ENCODE data around the gene USP34. TPM values are rescaled to one million over a fixed set of nuclear protein-coding genes. Genes with fewer than 3 reads are reported as not detected.

The USP34 gene
- total and polyA plus RNA-seq, 2 experiments from 2014 or later = 81.8 to 157 TPM

DNA sequence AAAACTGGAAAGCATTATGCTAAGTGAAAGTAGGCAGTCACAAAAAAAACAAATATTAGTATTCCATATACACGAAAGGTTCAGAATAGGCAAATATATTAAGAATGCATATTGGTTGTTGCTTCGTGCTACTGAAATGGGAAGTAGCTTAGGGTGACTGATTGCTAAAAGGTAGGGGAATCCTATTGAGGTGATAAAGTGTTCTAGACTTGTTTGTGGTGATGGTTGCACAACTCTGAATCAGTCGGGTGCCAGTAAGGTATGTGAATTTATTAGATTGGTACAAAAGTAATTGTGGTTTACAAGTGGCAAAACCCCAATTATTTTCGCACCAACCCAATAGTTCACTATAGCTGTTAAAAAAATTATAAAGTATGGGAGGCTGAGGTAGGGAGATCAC lies 20.7 kb downstream of the USP34 start:
- Histone ChIP-seq H3K36me3 (ENCODE audit: insufficient read depth) (no peaks in the 10 kb centered on the region), H3K4me2 (no peak overlapping the region), H4K20me1 (replicated peaks; ENCODE audit: insufficient read depth) (peaks cover 62% of the 10 kb centered on the region), H3K27me3 (ENCODE audit: insufficient read depth) (no peaks in the 10 kb centered on the region), H3K27ac (ENCODE audit: low read depth) (no peak overlapping the region), H3K4me1 (ENCODE audit: insufficient read depth) (no peaks in the 10 kb centered on the region; the same call in 1 of the 2 replicates), H3F3A (replicated peaks; ENCODE audit: low read depth) (0 out of 2 replicates have a peak, but pooled peaks cover 2% of the 10 kb centered on the region), H3K79me2 (replicated peaks; ENCODE audit: insufficient read depth) (peaks cover 100% of the 10 kb centered on the region), H2AFZ (no peak overlapping the region), H3K4me3 (no peak overlapping the region), H3K9me2 (ENCODE audit: insufficient read depth) (no peaks in the 10 kb centered on the region)
- H3K27me3 Mint-ChIP-seq (ENCODE audit: insufficient read depth, low read depth, poor library complexity) = peaks cover 2% of the 10 kb centered on the region
- TF ChIP-seq EZH2phosphoT487 (IDR thresholded peaks at IDR 0.05; ENCODE audit: unreplicated experiment) (no peak), POLR2AphosphoS5 (IDR thresholded peaks at IDR 0.05; ENCODE audit: low read depth) (no peak), NANOG (IDR thresholded peaks at IDR 0.05; ENCODE audit: borderline replicate concordance) (no peak)
- TF ChIP-seq, protein P1, sequence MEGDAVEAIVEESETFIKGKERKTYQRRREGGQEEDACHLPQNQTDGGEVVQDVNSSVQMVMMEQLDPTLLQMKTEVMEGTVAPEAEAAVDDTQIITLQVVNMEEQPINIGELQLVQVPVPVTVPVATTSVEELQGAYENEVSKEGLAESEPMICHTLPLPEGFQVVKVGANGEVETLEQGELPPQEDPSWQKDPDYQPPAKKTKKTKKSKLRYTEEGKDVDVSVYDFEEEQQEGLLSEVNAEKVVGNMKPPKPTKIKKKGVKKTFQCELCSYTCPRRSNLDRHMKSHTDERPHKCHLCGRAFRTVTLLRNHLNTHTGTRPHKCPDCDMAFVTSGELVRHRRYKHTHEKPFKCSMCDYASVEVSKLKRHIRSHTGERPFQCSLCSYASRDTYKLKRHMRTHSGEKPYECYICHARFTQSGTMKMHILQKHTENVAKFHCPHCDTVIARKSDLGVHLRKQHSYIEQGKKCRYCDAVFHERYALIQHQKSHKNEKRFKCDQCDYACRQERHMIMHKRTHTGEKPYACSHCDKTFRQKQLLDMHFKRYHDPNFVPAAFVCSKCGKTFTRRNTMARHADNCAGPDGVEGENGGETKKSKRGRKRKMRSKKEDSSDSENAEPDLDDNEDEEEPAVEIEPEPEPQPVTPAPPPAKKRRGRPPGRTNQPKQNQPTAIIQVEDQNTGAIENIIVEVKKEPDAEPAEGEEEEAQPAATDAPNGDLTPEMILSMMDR (conservative IDR thresholded peaks at IDR 0.05; ENCODE audit: low read depth in 2 of 2) = no peak
- DNase-seq (ENCODE audit: low spot score) (no peak), ATAC-seq (no peak)
- no peak overlapping the region for H3K27ac Mint-ChIP-seq
- no peaks in the 10 kb centered on the region for H3K9me3 Mint-ChIP-seq
- no peak overlapping the region for H3K4me3 Mint-ChIP-seq
- H3K36me3 Mint-ChIP-seq (ENCODE audit: low read depth) = peaks cover 19% of the 10 kb centered on the region; the same call in 2 of the 3 replicates
- H3K4me1 Mint-ChIP-seq = no peaks in the 10 kb centered on the region

DNA sequence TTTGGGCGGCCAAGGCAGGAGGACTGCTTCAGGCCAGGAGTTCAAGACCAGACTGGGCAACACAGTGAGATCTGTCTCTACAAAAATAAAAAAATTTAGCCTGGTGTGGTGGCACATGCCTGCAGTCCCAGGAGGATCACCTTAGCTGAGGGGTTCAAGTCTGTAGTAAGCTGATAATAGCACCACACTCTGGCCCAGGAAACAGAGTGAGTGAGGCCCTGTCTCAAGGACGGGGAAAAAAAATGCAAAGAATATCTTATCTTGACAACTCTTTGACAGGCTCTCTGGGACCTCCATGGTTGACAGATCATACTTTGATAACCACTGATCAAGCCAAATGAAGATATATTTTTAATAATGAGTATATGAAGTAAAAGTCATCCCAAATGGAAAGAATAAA lies 22.7 kb downstream of the USP34 start:
- no peak for ATAC-seq
- H3K9me2 ChIP-seq (ENCODE audit: insufficient read depth) = no peaks in the 10 kb centered on the region
- peaks cover 23% of the 10 kb centered on the region; the same call in 2 of the 3 replicates for H3K36me3 Mint-ChIP-seq (ENCODE audit: low read depth)
- peaks cover 2% of the 10 kb centered on the region; the same call in 1 of the 3 replicates for H3K9me3 Mint-ChIP-seq
- H2AFZ ChIP-seq = no peak overlapping the region
- no peak for DNase-seq (ENCODE audit: low spot score)
- H3K27ac Mint-ChIP-seq = no peak overlapping the region
- no peak overlapping the region for H3K4me3 ChIP-seq
- H3K4me1 ChIP-seq (ENCODE audit: insufficient read depth) = no peaks in the 10 kb centered on the region
- peaks cover 100% of the 10 kb centered on the region for H3K79me2 ChIP-seq (replicated peaks; ENCODE audit: insufficient read depth)
- H3K27me3 ChIP-seq (ENCODE audit: insufficient read depth) = no peaks in the 10 kb centered on the region
- H4K20me1 ChIP-seq (replicated peaks; ENCODE audit: insufficient read depth) = peaks cover 52% of the 10 kb centered on the region
- H3K27ac ChIP-seq (ENCODE audit: low read depth) = no peak overlapping the region
- H3K4me2 ChIP-seq = no peak overlapping the region
- H3F3A ChIP-seq (replicated peaks; ENCODE audit: low read depth) = 0 out of 2 replicates have a peak, but pooled peaks cover 2% of the 10 kb centered on the region
- peaks cover 2% of the 10 kb centered on the region for H3K27me3 Mint-ChIP-seq (ENCODE audit: insufficient read depth, low read depth, poor library complexity)
- no peak overlapping the region for H3K4me3 Mint-ChIP-seq
- H3K4me1 Mint-ChIP-seq = peaks cover 10% of the 10 kb centered on the region
- no peaks in the 10 kb centered on the region for H3K36me3 ChIP-seq (ENCODE audit: insufficient read depth)
- TF ChIP-seq STAT1 (IDR thresholded peaks at IDR 0.05; ENCODE audit: unreplicated experiment) (no peak), POLR2AphosphoS5 (IDR thresholded peaks at IDR 0.05; ENCODE audit: low read depth) (no peak), ZNF331 (CRISPR knock-in tag; IDR thresholded peaks at IDR 0.05; ENCODE audit: low read depth) (no peak), ZNF114 (CRISPR knock-in tag; IDR thresholded peaks at IDR 0.05) (no peak)
- TF ChIP-seq, protein P2, sequence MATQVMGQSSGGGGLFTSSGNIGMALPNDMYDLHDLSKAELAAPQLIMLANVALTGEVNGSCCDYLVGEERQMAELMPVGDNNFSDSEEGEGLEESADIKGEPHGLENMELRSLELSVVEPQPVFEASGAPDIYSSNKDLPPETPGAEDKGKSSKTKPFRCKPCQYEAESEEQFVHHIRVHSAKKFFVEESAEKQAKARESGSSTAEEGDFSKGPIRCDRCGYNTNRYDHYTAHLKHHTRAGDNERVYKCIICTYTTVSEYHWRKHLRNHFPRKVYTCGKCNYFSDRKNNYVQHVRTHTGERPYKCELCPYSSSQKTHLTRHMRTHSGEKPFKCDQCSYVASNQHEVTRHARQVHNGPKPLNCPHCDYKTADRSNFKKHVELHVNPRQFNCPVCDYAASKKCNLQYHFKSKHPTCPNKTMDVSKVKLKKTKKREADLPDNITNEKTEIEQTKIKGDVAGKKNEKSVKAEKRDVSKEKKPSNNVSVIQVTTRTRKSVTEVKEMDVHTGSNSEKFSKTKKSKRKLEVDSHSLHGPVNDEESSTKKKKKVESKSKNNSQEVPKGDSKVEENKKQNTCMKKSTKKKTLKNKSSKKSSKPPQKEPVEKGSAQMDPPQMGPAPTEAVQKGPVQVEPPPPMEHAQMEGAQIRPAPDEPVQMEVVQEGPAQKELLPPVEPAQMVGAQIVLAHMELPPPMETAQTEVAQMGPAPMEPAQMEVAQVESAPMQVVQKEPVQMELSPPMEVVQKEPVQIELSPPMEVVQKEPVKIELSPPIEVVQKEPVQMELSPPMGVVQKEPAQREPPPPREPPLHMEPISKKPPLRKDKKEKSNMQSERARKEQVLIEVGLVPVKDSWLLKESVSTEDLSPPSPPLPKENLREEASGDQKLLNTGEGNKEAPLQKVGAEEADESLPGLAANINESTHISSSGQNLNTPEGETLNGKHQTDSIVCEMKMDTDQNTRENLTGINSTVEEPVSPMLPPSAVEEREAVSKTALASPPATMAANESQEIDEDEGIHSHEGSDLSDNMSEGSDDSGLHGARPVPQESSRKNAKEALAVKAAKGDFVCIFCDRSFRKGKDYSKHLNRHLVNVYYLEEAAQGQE (IDR thresholded peaks at IDR 0.05; ENCODE audit: unreplicated experiment) = no peak
- TF ChIP-seq, protein P1 (conservative IDR thresholded peaks at IDR 0.05; ENCODE audit: low read depth in 2 of 2) = no peak
- TF ChIP-seq, protein P3, sequence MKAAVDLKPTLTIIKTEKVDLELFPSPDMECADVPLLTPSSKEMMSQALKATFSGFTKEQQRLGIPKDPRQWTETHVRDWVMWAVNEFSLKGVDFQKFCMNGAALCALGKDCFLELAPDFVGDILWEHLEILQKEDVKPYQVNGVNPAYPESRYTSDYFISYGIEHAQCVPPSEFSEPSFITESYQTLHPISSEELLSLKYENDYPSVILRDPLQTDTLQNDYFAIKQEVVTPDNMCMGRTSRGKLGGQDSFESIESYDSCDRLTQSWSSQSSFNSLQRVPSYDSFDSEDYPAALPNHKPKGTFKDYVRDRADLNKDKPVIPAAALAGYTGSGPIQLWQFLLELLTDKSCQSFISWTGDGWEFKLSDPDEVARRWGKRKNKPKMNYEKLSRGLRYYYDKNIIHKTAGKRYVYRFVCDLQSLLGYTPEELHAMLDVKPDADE (IDR thresholded peaks at IDR 0.05) = no peak
